HG03558 (cell line): ENCODE data around the gene MYH1.
"Not testable (repeated sequence)": the region's sequence is repeated elsewhere in the genome, so short reads cannot be mapped to it uniquely, and the experiment has no call there.

Experiments
- ATAC-seq: cut with Tn5 transposase; IDR thresholded peaks from one replicate; pipeline ENCODE4 v1.9.1; 2021; ENCODE audit warnings: moderate number of reproducible peaks; ENCODE audit not compliant: unreplicated experiment; ENCODE audit errors: extremely low read depth

The MYH1 gene

DNA sequence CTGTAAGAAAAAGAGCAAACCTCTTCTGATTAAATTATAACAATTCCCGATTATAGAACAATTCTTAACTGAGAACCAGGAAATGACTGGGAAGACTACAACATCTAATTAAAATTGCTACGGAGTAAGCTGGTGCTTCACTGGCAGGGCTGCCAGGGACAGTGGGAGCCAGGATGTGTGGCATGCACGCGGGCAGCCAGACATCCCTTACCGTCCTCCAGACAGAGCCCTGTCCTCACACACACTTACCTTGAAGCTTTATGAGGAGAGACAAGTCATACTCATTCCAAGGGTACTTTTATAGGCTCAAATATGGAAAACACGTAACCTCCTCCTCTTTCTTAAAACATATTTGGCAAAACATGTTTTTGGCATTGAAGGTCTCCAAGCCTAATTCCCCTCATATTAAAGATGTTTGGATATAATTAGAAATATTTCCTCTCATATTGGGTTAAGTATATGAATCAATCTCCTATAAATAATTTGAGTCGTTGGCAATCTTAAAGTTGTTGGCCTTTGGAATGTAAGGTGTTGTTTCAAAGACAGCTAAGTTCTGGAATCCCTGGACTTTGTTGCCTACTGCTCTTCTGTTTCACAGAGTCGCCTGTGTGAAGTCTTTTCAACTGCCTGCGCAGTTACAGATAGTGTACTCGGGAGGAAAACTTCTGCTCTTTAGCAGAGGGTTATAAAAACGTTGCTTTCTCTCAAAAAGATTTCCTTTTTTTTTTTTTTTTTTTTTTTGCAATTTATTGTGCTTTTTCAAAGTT, at the start of gene MYH1:
Gene MYH1 (minus strand): TSS at position 272 of the 767 bp plus-strand sequence. CDS start 1,900 bp downstream, outside the sequence.
- no peak for ATAC-seq

DNA sequence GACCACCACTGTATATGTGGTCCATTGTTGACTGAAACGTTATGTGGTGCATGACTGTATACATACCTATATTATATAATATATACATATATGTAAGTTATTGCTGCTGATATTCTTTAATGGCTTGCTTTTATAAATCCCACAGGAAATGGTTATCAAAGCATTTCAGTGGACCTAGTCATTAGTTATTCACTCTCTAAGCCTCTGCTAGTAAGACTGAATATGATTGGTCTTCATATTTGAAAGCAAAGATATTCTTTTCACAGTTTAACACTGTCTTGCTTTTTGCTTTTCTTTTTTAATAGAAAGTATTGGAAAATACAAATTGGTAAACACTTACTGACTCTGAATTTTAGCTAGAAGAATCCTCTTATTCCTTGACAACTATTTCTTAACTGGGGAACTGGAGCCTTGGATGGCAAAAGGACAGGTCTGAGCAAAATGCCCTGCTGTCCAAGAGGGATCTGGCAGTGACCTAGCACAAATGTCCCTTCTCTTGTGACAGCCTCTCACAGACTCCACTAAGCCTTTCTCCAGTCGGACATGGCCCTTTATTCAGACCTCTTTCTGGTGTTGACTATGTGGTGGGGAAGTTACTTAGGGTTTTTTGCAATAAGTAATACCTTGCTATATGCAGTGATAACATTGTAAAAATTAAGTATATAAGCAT, 45.8 kb upstream of the MYH1 start:
- ATAC-seq: no peak

GRCh38 chr17:10558049-10558448, 39.7 kb upstream of the MYH1 start:
- ATAC-seq: no peak

DNA sequence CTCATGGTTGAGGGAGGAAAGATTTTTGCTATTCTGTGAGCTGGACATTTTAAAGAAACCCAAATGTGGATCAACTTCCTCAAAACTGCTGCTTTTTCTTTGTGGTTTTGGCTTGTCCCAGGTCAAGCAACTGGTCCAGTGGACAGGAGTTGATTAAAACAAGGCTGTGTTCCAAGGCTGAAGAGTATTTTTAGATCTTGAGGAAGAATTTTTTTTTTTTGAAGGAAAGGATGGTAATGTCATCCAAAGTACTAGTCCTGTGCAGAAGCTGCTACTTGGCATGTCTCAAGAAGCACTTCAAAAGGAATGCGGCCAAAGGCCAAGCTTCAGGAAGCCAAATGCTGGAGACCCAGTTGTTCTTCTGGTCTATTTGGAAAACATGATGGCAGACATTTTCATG, 39.1 kb upstream of the MYH1 start:
- no peak for ATAC-seq

DNA sequence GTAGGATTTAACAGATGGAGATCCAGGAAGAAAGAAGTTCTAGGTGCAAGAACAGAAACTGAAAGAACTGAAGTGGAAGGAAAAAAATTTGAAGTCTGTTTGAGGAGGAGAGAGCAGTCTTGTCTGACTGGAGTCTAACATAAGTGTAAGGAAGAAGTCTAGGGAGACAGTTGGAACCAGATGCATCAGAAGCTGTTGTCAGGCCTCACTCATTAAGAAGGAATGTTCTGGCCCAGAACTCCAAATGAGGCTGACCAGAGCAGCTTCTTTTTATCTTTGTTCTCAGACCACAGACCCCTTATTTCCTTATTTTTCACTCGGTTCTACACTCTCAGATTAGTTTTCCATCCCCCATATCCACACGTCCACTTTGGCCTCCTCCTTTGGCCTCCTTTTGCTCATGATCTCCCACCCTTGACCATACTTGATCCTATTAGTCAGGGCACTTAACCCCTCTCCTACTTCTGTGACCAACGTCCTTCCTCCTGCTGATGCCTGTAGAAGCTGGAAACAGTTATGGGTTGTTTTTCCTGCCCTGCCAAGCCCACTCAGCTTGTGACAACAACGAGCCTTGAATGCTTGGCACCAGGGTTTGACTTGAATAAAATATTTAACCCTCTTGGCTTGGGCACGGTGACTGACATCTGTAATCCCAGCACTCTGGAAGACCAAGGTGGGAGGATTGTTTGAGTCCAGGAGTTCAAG, 38.1 kb upstream of the MYH1 start:
- no peak for ATAC-seq

- no peak for ATAC-seq
Measured at GRCh38 chr17:10550014-10550413, 31.7 kb upstream of the MYH1 start.

- ATAC-seq: no peak
Measured at GRCh38 chr17:10549096-10549842, 30.9 kb upstream of the MYH1 start, which contains the start of gene MYH2. MYH2 (minus strand) TSS chr17:10549658; CDS start chr17:10547920, 1,738 bp downstream.

GRCh38 chr17:10547351-10547750, 29.0 kb upstream of the MYH1 start:
- no peak for ATAC-seq

GRCh38 chr17:10543486-10543885, 25.1 kb upstream of the MYH1 start:
- not testable (repeated sequence) for ATAC-seq

- ATAC-seq: not testable (repeated sequence)
Measured at GRCh38 chr17:10541179-10541578, 22.8 kb upstream of the MYH1 start.

GRCh38 chr17:10532026-10532425, 13.7 kb upstream of the MYH1 start:
- ATAC-seq: no peak

- ATAC-seq: no peak
Measured at GRCh38 chr17:10527419-10527818, 9.1 kb upstream of the MYH1 start.

GRCh38 chr17:10526517-10526916, 8.2 kb upstream of the MYH1 start:
- ATAC-seq: no peak

GRCh38 chr17:10523064-10523463, 4.7 kb upstream of the MYH1 start:
- ATAC-seq: no peak

GRCh38 chr17:10521949-10522348, 3.6 kb upstream of the MYH1 start:
- no peak for ATAC-seq

- no peak for ATAC-seq
Measured at GRCh38 chr17:10516638-10517037, 1.7 kb downstream of the MYH1 start.

DNA sequence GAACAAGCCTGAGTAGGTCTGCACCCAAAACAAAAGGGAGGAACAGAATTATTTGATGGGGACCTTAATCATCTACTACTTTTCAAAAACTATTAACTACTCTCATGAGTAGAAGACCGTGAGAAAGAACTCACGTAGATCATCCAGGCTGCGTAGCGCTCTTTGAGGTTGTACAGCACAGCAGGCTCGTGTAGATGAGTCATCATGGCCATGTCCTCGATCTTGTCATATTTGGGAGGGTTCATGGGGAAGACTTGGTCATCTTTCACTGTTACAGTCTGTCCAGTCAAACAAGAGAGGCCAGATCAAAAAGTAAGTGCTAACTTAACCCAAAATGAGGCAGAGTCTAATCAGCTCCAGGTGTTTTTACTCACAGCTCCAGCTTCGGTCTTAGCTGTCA, 2.3 kb downstream of the MYH1 start:
- no peak for ATAC-seq

- no peak for ATAC-seq
Measured at GRCh38 chr17:10513299-10514067, 4.9 kb downstream of the MYH1 start.

GRCh38 chr17:10512856-10513255, 5.5 kb downstream of the MYH1 start:
- ATAC-seq: no peak

- ATAC-seq: no peak
Measured at GRCh38 chr17:10499950-10500349, 18.4 kb downstream of the MYH1 start.
